DOHH2 (cell line): ENCODE results near the gene NAT14.

Experiments used
- H3F3A ChIP-seq: fragments of 200-600 bp; sonication (generic), shearing (Covaris generic); 2 replicates; pipeline ENCODE4 v1.6.0; 2016; ENCODE audit warnings: antibody characterized with exemption, mild to moderate bottlenecking; ENCODE audit not compliant: control insufficient read depth, insufficient read depth
- H3K27ac ChIP-seq: fragments of 200-600 bp; sonication (generic); 2 replicates; pipeline ENCODE4 v1.5.1; 2014; ENCODE audit warnings: low read depth, mild to moderate bottlenecking, low read length, moderate library complexity
- H3K27me3 ChIP-seq: fragments of 200-600 bp; sonication (generic); 2 replicates; pipeline ENCODE4 v1.6.1; 2014; ENCODE audit warnings: mild to moderate bottlenecking, low read length, mixed read lengths; ENCODE audit not compliant: control insufficient read depth
- H3K36me3 ChIP-seq: fragments of 200-600 bp; sonication (generic); 2 replicates; pipeline ENCODE4 v1.6.1; 2014; ENCODE audit warnings: mild to moderate bottlenecking, low read length, moderate library complexity, mixed read lengths; ENCODE audit not compliant: control insufficient read depth
- H3K4me1 ChIP-seq: fragments of 200-600 bp; sonication (generic); 2 replicates; pipeline ENCODE4 v1.6.1; 2014; ENCODE audit warnings: mild to moderate bottlenecking, low read length, mixed read lengths; ENCODE audit not compliant: control insufficient read depth
- H3K4me2 ChIP-seq: fragments of 200-600 bp; sonication (generic); 2 replicates; pipeline ENCODE4 v1.6.0; 2014; ENCODE audit warnings: mild to moderate bottlenecking, low read length, moderate library complexity
- H3K4me3 ChIP-seq: fragments of 200-600 bp; sonication (generic); 2 replicates; pipeline ENCODE4 v1.5.1; 2014; ENCODE audit warnings: mild to moderate bottlenecking, low read length, mixed read lengths
- H3K79me2 ChIP-seq: fragments of 200-600 bp; sonication (generic); 2 replicates; pipeline ENCODE4 v1.6.1; 2014; ENCODE audit warnings: mild to moderate bottlenecking, low read length, mixed read lengths; ENCODE audit not compliant: control insufficient read depth
- H3K9me2 ChIP-seq: fragments of 200-600 bp; sonication (generic); replicated peaks from 2 replicates; pipeline ENCODE4 v1.6.1; 2014; ENCODE audit warnings: mild to moderate bottlenecking, low read length, mixed read lengths; ENCODE audit not compliant: control insufficient read depth
- H3K9me3 ChIP-seq: fragments of 200-600 bp; sonication (generic); 2 replicates; pipeline ENCODE4 v1.6.1; 2014; ENCODE audit warnings: antibody characterized with exemption, low read length, mixed read lengths; ENCODE audit not compliant: control insufficient read depth, insufficient read depth
- H4K20me1 ChIP-seq: fragments of 200-600 bp; sonication (generic); 2 replicates; pipeline ENCODE4 v1.6.0; 2014; ENCODE audit warnings: low read depth, mild to moderate bottlenecking, antibody characterized with exemption, low read length, moderate library complexity; ENCODE audit not compliant: control insufficient read depth, insufficient read depth
- EZH2phosphoT487 ChIP-seq: fragments of 200-600 bp; sonication (generic); IDR thresholded peaks from 2 replicates; pipeline ENCODE4 v1.6.1; 2017; ENCODE audit warnings: borderline replicate concordance, mild to moderate bottlenecking, antibody characterized with exemption, low read length, moderate library complexity, mixed read lengths
- TF ChIP-seq, protein P1 (sequence below): fragments of 200-600 bp; sonication (generic); IDR thresholded peaks from one replicate; pipeline ENCODE4 v1.5.1; 2014; ENCODE audit warnings: antibody characterized with exemption, mild to moderate bottlenecking, low read depth, low read length; ENCODE audit not compliant: poor library complexity, severe bottlenecking

Gene NAT14

DNA sequence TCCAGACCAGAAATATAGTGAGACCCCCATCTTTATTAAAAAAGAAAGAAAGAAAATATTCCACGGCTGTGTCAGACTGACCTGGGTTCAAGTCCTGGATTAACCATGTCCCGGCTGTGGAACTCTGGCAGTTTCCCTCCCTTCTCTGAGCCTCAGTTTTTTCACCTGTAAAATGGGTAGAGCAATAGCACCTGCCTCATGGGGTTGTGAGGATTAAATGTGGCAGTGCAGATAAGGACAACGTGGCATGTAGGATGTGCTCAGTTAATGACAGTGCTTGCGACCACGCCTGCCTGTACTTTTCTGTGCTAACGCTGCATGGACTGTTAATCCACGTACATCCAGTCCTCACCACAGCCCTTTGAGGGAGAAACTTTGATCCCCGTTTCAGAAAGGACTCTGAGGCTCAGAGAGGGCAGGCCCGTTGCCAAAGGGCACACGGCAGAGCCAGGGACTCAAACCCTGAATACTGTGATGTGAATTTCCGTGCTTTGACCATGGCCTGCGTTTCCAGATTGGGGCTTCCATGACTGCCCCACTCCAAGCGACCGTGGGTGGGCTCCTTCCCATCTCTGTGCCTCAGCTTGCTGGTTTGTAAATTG is 35.8 kb downstream of the NAT14 start:
- no peaks in the 10 kb centered on the region for H3K9me2 ChIP-seq
- no peaks in the 10 kb centered on the region for H3K79me2 ChIP-seq
- TF ChIP-seq, protein P1, sequence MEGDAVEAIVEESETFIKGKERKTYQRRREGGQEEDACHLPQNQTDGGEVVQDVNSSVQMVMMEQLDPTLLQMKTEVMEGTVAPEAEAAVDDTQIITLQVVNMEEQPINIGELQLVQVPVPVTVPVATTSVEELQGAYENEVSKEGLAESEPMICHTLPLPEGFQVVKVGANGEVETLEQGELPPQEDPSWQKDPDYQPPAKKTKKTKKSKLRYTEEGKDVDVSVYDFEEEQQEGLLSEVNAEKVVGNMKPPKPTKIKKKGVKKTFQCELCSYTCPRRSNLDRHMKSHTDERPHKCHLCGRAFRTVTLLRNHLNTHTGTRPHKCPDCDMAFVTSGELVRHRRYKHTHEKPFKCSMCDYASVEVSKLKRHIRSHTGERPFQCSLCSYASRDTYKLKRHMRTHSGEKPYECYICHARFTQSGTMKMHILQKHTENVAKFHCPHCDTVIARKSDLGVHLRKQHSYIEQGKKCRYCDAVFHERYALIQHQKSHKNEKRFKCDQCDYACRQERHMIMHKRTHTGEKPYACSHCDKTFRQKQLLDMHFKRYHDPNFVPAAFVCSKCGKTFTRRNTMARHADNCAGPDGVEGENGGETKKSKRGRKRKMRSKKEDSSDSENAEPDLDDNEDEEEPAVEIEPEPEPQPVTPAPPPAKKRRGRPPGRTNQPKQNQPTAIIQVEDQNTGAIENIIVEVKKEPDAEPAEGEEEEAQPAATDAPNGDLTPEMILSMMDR, result no peak
- no peak for TF ChIP-seq EZH2phosphoT487
- no peaks in the 10 kb centered on the region for H3K36me3 ChIP-seq
- no peak overlapping the region for H3K4me3 ChIP-seq
- peaks cover 11% of the 10 kb centered on the region for H3K4me1 ChIP-seq
- H3K9me3 ChIP-seq, result no peaks in the 10 kb centered on the region
- no peaks in the 10 kb centered on the region for H3K27me3 ChIP-seq
- H3F3A ChIP-seq, result no peaks in the 10 kb centered on the region
- no peak overlapping the region for H3K27ac ChIP-seq
- no peaks in the 10 kb centered on the region for H4K20me1 ChIP-seq
- no peak overlapping the region for H3K4me2 ChIP-seq

- no peak overlapping the region for H3K27ac ChIP-seq
- H3K9me2 ChIP-seq, result no peaks in the 10 kb centered on the region
- H3K4me2 ChIP-seq, result no peak overlapping the region
These were observed 40.5 kb downstream of the NAT14 start for GRCh38 chr19:55525289-55526101.

GRCh38 chr19:55526216-55527196 is 41.5 kb downstream of the NAT14 start:
- TF ChIP-seq, protein P1, result no peak
- TF ChIP-seq EZH2phosphoT487, result no peak
- Histone ChIP-seq H3K4me1 (no peaks in the 10 kb centered on the region), H3F3A (peaks cover 6% of the 10 kb centered on the region), H3K9me2 (no peaks in the 10 kb centered on the region), H3K27me3 (no peaks in the 10 kb centered on the region), H3K9me3 (peaks cover 16% of the 10 kb centered on the region; the same call in 1 of the 2 replicates), H3K36me3 (no peaks in the 10 kb centered on the region), H3K4me3 (no peak overlapping the region), H3K79me2 (no peaks in the 10 kb centered on the region), H4K20me1 (no peaks in the 10 kb centered on the region), H3K4me2 (no peak overlapping the region), H3K27ac (no peak overlapping the region)

More at GRCh38 chr19:55525289-55526101, 40.5 kb downstream of the NAT14 start:
- H4K20me1 ChIP-seq, result no peaks in the 10 kb centered on the region
- no peak overlapping the region for H3K4me3 ChIP-seq
- H3K27me3 ChIP-seq, result no peaks in the 10 kb centered on the region
- peaks cover 16% of the 10 kb centered on the region; the same call in 1 of the 2 replicates for H3K9me3 ChIP-seq
- no peaks in the 10 kb centered on the region for H3K79me2 ChIP-seq
- peaks cover 6% of the 10 kb centered on the region for H3F3A ChIP-seq
- no peak for TF ChIP-seq EZH2phosphoT487
- TF ChIP-seq, protein P1, result no peak
- no peaks in the 10 kb centered on the region for H3K36me3 ChIP-seq
- no peaks in the 10 kb centered on the region for H3K4me1 ChIP-seq
